ENCODE measurements around the gene MYL7.

Gene MYL7

DNA sequence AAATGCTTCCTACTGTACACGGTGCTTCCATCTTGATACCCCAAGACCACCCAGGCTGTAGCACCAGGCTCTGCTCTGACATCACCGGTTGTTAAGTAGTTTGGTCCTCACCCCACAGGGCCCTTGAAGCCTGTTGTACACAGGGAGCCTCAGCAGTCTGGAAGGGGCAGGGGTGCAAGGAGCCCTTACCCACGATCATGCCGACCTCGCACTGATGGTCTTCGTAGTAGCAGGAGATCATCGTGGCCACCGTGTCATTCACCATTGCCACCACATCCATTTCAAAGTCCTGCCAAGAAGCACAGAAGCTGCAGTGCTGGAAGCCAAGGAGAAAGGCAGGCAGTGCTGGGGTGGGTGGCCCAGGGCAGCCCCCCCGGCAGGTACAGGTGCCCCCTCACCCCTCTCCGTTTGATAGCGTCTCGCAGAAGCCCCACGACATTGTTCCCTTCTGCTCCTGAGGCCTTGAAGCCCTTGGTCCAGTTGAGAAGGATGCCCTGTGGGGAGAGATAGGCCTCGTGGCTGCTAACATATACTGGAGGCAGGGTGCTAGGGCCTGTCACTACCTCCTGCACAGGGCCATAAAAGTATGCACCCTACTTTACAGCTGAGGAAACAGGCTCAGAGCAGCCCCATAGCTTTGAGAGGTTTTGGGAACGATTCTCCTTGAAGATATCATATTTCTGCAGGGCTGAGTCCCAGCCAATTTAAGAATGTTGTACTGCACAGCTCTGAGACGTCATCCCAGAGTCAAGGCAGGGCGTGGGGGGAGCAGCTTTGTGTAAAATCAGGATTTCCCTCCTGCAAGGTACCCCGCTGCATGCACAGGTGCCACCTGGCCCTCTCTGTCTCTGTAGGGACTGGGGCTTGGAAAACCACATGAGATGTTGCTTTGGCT lies 8.7 kb upstream of the MYL7 start:
- DNase-seq, result no peak

- DNase-seq, result no peak
Measured at GRCh38 chr7:44148961-44149536, 7.9 kb upstream of the MYL7 start.

DNA sequence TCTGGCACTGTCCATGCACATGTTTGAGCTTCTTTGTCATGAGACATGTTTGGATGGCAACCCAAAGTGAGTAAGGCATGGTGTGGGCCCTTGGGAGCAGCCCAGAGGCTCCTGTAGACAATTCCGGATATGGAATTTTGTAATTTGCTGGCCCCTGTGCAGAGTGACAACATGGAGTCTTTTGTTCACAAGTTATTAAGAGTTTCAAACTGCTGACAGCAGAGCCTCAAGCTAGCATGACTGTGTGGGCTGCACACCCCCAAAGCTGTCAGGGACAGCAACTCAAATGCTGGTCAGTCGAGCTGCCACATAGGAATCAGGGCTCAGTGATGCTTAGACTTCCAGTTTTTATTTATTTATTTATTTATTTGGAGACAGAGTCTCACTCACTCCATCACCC lies 7.0 kb upstream of the MYL7 start:
- no peak for DNase-seq

DNA sequence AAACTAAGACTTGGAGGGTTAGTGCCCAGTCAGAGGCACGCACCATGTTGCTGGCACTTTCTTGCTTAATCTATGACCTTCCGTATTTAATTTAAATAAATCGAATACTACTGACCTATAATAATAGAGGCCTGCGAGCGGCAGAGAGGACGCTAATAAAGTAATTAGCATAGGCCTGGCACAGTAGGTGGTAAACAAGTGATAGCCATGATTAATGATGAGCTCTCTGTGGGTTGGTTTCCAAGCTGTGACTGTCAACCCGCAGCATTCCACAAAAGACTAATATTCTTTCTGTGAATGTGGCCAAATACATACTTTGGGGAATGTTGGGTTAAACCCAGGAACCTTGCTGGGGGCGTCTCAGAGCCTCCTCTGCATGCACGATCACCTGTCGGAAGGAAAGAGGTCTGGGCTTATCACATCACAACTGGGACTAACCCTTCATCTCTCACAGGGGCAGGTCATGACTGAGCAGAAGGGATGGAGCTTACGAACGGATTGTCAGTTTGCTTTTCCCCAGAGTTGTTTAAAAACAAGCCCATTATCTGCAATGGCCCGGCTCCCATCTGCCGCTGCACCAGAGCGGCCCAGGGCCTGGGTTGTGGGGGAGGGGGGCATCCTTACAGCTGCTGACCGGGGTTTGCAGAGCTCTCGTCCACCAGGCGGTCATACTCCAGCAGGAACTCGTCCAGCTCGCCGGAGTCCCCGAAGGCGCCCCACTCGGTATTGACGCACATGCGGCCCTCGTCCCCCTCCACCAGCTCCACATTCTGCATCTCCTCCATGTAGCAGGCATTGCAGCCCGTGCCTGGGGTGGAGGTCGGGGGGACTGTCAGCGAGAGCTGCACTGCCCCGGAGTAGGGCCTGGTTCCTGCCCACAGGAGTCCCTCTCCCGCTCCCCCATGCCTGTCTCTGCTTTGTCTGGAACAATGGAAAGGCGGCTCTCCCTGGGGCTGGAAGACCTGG lies 6.2 kb upstream of the MYL7 start:
- no peak for DNase-seq

- DNase-seq, result peak; percentile 5 to 89
Measured at GRCh38 chr7:44145969-44146911, 5.1 kb upstream of the MYL7 start.

- no peak for DNase-seq
Measured at GRCh38 chr7:44145479-44145968, 4.4 kb upstream of the MYL7 start.

DNA sequence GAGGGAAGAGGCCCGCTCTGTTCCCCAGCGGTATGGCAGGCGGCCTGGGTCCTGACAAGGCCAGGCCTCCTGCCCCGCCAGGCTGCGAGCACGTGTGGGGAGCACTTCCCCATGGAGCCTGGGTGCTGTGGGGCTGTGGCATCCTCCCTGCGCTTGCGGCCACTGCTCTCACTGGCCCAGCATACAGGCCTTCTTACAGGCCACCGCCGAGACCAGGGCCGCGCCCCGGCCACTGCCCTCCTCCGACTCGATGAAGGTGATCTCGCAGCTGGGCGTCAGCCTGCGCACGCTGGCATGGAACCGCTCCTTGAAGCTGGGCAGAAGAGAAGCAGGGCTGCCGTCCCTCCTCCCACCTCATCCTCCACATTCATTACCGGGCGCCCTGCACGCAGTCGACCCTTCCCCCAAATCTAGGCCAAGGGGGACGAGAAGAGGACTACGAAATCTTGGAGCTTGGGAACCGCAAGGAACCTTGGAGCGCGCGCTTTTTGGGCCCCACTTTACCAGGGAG lies 3.9 kb upstream of the MYL7 start:
- DNase-seq, result no peak

DNA sequence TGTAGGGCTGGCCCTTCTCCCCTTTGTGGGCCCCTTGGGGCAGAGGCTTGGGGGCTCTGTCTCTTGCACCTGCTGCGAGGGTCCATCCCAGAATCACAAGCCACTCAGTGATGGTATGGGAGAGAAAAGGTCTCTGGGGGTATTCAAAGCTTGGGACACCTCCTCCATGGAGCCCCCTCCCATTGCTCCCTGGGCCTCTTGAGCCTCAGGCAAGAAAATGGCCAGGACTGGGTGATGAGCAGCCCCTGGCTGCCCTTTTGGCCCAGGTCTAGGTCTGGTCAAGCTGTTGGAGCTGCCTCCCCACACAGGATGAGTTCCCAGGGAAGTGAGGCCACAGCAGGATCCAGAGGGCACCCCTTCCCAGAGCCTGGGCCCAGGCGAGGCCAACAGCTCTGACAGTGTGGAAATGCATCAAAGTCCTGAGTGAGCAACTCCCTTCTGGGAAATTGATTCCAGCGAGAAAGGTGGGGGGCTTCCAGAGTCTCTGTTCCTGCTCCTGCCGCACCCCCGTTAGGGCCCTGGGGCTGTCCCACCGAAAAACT lies 3.4 kb upstream of the MYL7 start:
- no peak for DNase-seq

GRCh38 chr7:44143646-44144250 lies 2.6 kb upstream of the MYL7 start:
- DNase-seq, result no peak

- DNase-seq, result no peak
Measured at GRCh38 chr7:44142028-44142427, 896 bp upstream of the MYL7 start.

DNA sequence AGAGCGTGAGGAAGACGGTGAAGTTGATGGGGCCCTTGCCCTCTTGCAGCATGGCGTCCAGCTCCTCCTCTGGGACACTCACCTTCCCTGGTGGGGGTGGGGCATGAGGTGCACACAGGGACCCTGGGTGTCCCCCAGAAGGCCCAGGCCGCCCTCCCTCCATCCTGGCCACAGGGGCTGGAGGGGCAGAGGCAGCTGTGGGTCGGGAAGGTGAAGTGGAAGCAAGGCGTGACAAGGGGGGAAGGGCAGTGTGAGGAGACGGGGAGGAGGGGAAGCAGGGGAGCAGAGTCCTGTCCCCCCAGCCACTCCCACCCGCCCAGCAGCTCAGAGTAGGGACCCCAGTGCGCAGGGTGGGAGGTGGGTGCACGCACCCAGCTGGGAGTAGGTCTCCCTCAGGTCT lies 791 bp downstream of the MYL7 start:
- DNase-seq, result no peak

DNA sequence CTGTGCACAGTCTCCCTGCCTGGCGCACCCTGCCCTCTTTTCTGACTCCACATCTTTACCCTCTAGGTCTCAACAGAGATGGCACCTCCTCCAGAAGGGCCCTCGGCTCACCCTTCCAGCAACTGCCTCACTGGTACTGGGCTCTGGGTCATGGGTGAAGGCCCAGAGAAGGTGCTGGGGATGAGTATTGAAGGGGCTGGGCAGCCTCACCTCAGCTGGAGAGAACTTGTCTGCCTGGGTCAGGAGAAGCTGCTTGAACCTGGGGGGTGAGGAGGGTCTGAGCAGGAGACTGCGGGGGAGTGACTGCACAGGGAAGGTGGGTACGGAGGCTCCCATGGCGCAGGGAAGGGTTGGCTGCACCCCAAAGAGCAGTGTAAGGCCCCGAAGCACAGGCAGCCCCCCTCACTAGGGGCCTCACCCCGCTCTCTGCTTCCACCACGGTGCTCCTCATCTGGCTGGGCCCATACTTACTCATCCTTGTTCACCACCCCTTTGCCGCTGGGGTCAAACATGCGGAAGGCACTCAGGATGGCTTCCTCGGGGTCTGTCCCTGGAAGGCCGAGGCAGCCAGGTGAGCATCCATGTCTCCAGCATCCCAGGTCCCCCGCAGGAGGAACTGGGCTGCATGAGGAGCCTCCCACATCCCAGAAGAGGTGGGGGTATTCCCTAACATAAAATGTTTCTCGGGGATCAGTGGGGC lies 1.7 kb downstream of the MYL7 start:
- DNase-seq, result no peak

DNA sequence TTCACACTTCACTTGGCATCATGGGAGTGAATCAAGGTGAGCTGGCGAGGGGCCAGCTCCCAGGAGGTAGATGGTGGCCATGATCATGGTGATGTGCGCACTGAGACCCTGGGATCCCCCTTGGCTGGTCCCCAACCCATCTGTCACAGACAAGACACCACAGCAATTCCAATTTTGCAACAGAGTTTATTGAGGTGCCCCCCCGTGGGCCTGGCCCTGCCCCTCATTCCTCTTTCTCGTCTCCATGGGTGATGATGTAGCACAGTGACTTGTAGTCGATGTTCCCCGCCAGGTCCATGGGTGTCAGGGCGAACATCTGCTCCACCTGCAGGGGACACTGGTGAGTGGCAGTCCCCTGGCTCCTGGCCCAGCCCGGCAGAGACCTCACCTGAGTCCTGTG lies 2.4 kb downstream of the MYL7 start:
- no peak for DNase-seq

DNA sequence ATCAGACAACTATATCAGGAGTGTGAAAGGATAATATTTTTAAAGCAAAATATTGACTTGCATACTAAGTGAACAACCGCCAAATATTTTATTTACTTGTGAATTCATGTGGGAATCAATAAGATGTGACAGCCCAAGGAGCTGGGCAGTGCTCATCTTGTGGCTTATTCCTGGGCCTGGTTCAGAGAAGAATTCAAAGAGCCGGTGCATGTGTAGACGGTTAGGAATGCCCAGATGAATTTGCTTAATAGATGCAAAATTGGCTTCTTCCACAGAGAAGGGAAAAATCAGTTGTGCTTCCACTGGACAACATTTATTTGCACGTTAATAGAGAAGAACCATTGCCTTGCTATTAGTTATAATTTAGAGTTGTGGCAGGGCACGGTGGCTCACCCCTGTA lies 4.4 kb downstream of the MYL7 start:
- peak; percentile 88 to 89 for DNase-seq

DNA sequence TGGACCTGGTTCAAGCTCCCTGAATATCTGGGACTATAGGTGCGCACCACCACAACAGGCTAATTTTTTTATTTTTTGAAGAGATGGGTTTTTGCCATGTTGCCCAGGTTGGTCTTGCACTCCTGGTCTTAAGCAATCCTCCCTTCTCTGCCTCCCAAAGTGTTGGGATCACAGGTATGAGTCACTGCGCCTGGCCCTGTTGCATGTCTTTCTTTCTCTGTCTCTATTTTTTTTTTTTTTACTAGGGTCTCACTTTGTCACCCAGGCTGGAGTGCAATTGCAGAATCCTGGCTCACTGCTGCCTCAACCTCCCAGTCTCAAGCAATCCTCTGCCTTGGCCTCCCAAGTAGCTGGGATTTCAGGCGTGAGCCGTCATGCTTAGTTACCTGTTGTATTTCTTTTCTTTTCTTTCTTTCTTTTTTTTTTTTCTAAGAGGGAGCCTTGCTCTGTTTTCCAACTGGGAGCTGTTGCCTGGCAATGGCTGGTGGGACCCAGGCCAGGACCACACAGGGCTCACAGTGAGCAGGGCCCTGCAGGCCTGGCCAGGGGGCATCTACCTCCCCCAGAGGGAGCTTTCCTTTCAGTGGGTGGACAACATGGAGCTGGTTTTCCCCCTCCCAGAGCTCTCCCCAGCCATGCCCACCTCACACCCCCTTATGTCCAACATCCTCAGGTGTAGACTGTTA lies 6.0 kb downstream of the MYL7 start:
- DNase-seq, result no peak

- no peak for DNase-seq
Measured at GRCh38 chr7:44133295-44133694, 7.8 kb downstream of the MYL7 start.

DNA sequence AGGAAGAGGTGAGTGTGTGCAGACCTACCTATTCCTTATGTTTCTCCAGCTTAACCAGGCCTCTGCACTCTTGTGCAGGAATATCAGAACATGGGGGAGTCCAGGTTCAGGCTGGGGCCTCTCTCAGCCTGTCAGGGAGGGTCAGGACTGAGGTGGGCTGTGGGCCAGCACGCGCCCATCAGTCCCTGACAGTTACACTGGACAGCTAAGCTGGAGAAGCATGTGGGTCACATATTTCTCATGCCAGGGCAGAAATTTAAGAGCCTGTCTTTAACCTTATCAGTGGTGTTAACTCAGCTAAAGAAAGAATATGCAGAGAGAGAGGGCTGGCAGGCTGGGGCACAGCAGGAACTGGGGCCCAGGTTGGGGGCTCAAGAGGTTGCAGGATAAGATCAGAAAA lies 9.1 kb downstream of the MYL7 start:
- DNase-seq, result no peak

GRCh38 chr7:44131173-44132029 lies 9.7 kb downstream of the MYL7 start:
- peak; percentile 49 to 79 for DNase-seq
